Activated CD4-positive, alpha-beta T cell treated with anti-CD3 and anti-CD28 coated beads, Interleukin-2, Interleukin-4, amounts not matched to agents 100 ng/mL and 50 ng/mL, durations not matched to agents 16 hours and 8 hours (primary cell): ENCODE results near the gene SLC4A9.
A peak's percentile ranks its signal among the peaks of the same experiment; 100 is the strongest.
"Not testable (repeated sequence)": the region's sequence is repeated elsewhere in the genome, so short reads cannot be mapped to it uniquely, and the experiment has no call there.

Experiments
- DNase-seq: peaks from one replicate; pipeline ENCODE4 v3.0.0-alpha.2; 2020; ENCODE audit warnings: low spot score

SLC4A9 gene

GRCh38 chr5:140401362-140402257 lies 41.6 kb downstream of the SLC4A9 start, which contains the start of gene ANKHD1:
TSS of gene ANKHD1 (plus strand) at chr5:140401833. CDS start at chr5:140401968, 135 bp downstream.
- peak; percentile 100 for DNase-seq

- DNase-seq = peak; percentile 33
Observed at GRCh38 chr5:140402258-140403074, 42.5 kb downstream of the SLC4A9 start.

- DNase-seq = no peak
Observed at GRCh38 chr5:140403613-140404012, 43.6 kb downstream of the SLC4A9 start.

- no peak for DNase-seq
Observed at GRCh38 chr5:140408750-140409241, 48.8 kb downstream of the SLC4A9 start.

- DNase-seq = no peak
Observed at GRCh38 chr5:140413230-140413629, 53.2 kb downstream of the SLC4A9 start.

- DNase-seq = no peak
Observed at GRCh38 chr5:140417235-140417634, 57.2 kb downstream of the SLC4A9 start.

- no peak for DNase-seq
Observed at GRCh38 chr5:140418862-140419520, 59.0 kb downstream of the SLC4A9 start.

- DNase-seq = no peak
Observed at GRCh38 chr5:140420226-140420570, 60.2 kb downstream of the SLC4A9 start.

- DNase-seq = no peak
Observed at GRCh38 chr5:140420665-140421361, 60.8 kb downstream of the SLC4A9 start.

GRCh38 chr5:140421375-140421774 lies 61.4 kb downstream of the SLC4A9 start:
- DNase-seq = not testable (repeated sequence)

- no peak for DNase-seq
Observed at GRCh38 chr5:140423609-140424008, 63.6 kb downstream of the SLC4A9 start.

- DNase-seq = no peak
Observed at GRCh38 chr5:140424135-140424534, 64.1 kb downstream of the SLC4A9 start.
